HUES64 (cell line): ENCODE measurements around the gene MARS1.

Experiments
- H3K27ac ChIP-seq: 2 replicates; pipeline ENCODE4 v1.7.0; 2013; ENCODE audit warnings: low read depth, low read length, inconsistent platforms
- H3K27me3 ChIP-seq: 2 replicates; pipeline ENCODE4 v1.6.1; 2013; ENCODE audit warnings: mild to moderate bottlenecking, low read length; ENCODE audit not compliant: insufficient read depth
- H3K36me3 ChIP-seq: 2 replicates; pipeline ENCODE4 v1.6.1; 2013; ENCODE audit warnings: mild to moderate bottlenecking, low read length; ENCODE audit not compliant: insufficient read depth
- H3K4me1 ChIP-seq: 2 replicates; pipeline ENCODE4 v1.6.1; 2013; ENCODE audit warnings: mild to moderate bottlenecking, low read length, moderate library complexity; ENCODE audit not compliant: insufficient read depth
- H3K4me3 ChIP-seq: 2 replicates; pipeline ENCODE4 v1.5.1; 2013; ENCODE audit warnings: mild to moderate bottlenecking, low read length, moderate library complexity
- H3K9ac ChIP-seq: 2 replicates; pipeline ENCODE4 v1.6.1; 2013; ENCODE audit warnings: mild to moderate bottlenecking, low read depth, low read length
- H3K9me3 ChIP-seq: 2 replicates; pipeline ENCODE4 v1.6.1; 2013; ENCODE audit warnings: low read depth, low read length; ENCODE audit not compliant: insufficient read depth
- WGBS: fragments of 150-250, 120-280 bp; methylation state at CpG from one replicate; pipeline ENCODE4 v1.1.7; 2013; ENCODE audit warnings: missing lambda C conversion rate; 5-methylcytosine and 5-hydroxymethylcytosine counted together

Gene MARS1

GRCh38 chr12:57549203-57549908 lies 61.5 kb downstream of the MARS1 start:
- Histone ChIP-seq H3K27me3 (peaks cover 25% of the 10 kb centered on the region; the same call in 1 of the 2 replicates), H3K9ac (no peak overlapping the region), H3K36me3 (0 out of 2 replicates have a peak, but pooled peaks cover 8% of the 10 kb centered on the region), H3K27ac (no peak overlapping the region), H3K9me3 (no peaks in the 10 kb centered on the region), H3K4me1 (peaks cover 39% of the 10 kb centered on the region), H3K4me3 (peak overlapping the region; percentile 91)
- WGBS = 22% methylated on average over 12 of the region's 13 CpGs

DNA sequence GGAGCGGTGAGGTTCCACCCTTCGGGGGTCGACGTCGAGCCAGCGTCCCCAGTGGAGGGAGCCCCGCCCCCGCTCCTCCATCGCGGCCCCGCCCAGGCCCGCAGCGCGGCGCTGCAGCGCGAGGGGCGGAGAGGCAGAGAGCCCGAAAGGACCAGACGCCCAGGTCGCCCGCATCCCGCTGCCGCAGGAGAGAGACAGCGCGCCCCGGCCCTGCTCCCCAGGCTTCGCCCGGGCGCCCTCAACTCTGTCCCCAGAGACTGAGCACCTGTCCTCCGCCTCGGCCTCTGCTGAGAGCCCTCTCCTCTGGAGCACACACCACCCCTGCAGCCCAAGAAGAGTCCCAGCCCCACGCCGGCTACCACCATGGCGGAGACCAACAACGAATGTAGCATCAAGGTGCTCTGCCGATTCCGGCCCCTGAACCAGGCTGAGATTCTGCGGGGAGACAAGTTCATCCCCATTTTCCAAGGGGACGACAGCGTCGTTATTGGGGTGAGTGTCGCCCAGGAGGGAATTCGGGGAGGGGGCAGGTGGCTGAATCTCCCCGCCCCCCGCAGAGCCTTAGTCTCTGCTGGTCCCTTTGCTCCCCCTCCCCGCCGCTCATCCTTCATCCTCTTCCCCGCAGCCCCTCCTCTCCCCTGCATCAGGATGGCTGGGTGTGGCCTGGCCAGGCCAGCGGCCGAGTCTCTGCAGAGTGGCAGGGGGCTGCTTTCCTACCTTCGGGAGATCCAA lies 62.2 kb downstream of the MARS1 start, which contains the start of gene KIF5A:
TSS of gene KIF5A (plus strand) at position 136 of the 732 bp plus-strand sequence. CDS start at position 364, 228 bp downstream.
- peaks cover 39% of the 10 kb centered on the region for H3K4me1 ChIP-seq
- no peak within 1 kb of the TSS for H3K27ac ChIP-seq
- WGBS = under 1% methylated on average over 52 of the region's 52 CpGs
- H3K9me3 ChIP-seq = no peaks in the 10 kb centered on the region
- H3K4me3 ChIP-seq = peak within 1 kb of the TSS; percentile 91
- H3K9ac ChIP-seq = peak within 1 kb of the TSS; percentile 53; the same call in 1 of the 2 replicates
- peaks cover 25% of the 10 kb centered on the region; the same call in 1 of the 2 replicates for H3K27me3 ChIP-seq
- 0 out of 2 replicates have a peak, but pooled peaks cover 3% of the 10 kb centered on the region for H3K36me3 ChIP-seq

GRCh38 chr12:57550641-57551549 lies 63.0 kb downstream of the MARS1 start:
- Histone ChIP-seq H3K4me3 (peak overlapping the region; percentile 91), H3K27ac (no peak overlapping the region), H3K9ac (peak overlapping the region; percentile 24; the same call in 1 of the 2 replicates), H3K4me1 (peaks cover 36% of the 10 kb centered on the region), H3K27me3 (peaks cover 25% of the 10 kb centered on the region; the same call in 1 of the 2 replicates), H3K36me3 (no peaks in the 10 kb centered on the region), H3K9me3 (no peaks in the 10 kb centered on the region)
- WGBS = 36% methylated on average over 6 of the region's 7 CpGs

DNA sequence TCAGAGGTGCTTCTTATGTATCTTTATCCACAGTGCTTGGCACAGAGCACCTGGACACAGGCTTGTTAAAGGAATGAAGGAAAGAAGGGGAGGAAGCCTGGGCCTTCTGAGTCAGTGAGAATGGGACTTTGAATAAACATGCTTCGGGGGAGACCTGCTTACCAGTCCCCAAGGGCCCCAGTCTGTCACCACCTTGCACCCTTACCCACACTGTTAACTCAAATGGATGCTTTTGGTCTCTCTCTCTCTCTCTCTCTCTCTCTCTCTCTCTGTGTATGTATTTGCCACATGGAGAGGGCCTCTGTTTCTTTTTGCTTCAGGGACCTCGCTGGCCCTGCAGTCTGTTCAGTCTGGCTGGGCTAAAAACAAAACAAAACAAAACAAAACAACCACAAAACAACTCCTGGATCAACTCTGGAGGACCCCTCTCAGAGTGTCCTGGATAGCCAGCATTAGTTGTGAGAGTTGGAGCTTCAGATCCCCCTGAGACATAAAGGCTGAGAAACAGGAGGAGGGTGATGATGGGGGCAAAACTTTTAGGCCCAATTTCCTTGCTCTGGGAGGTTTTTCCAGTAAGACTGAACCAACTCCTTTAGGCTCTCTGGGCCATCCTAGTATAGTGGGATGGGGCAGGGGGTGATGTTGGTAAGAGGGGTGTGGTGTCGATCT lies 63.9 kb downstream of the MARS1 start:
- no peaks in the 10 kb centered on the region for H3K9me3 ChIP-seq
- H3K4me3 ChIP-seq = no peak overlapping the region
- H3K27me3 ChIP-seq = peaks cover 25% of the 10 kb centered on the region; the same call in 1 of the 2 replicates
- H3K4me1 ChIP-seq = peaks cover 31% of the 10 kb centered on the region
- 0 out of 2 replicates have a peak, but pooled peaks cover under 1% of the 10 kb centered on the region for H3K36me3 ChIP-seq
- H3K9ac ChIP-seq = no peak overlapping the region
- no peak overlapping the region for H3K27ac ChIP-seq
- 80% methylated on average over 3 of the region's 3 CpGs for WGBS

DNA sequence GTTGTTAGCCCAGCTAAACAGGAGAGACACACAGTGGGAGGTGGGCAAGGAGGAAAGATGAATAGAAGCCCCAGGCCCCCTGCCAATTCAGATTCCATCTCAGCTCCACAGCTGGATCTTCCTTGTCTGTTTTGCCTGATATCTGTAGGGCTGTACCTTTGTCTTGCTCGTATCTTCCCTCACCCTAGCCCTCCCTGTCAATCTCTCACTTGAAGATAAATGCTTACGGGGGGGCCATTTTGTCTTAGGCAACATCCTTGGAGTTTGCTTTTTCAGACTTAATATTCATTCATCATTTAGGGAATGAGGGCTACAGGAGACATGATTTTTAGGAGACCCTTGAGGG lies 64.4 kb downstream of the MARS1 start:
- Histone ChIP-seq H3K27ac (no peak overlapping the region), H3K27me3 (peaks cover 25% of the 10 kb centered on the region; the same call in 1 of the 2 replicates), H3K36me3 (0 out of 2 replicates have a peak, but pooled peaks cover 2% of the 10 kb centered on the region), H3K9me3 (no peaks in the 10 kb centered on the region), H3K4me3 (no peak overlapping the region), H3K4me1 (peaks cover 31% of the 10 kb centered on the region), H3K9ac (no peak overlapping the region)
- WGBS = 75% methylated on average over 2 of the region's 2 CpGs

- H3K36me3 ChIP-seq = 0 out of 2 replicates have a peak, but pooled peaks cover 2% of the 10 kb centered on the region
- no peak overlapping the region for H3K9ac ChIP-seq
- H3K27ac ChIP-seq = no peak overlapping the region
- H3K27me3 ChIP-seq = peaks cover 22% of the 10 kb centered on the region; the same call in 1 of the 2 replicates
- H3K4me3 ChIP-seq = no peak overlapping the region
- H3K9me3 ChIP-seq = no peaks in the 10 kb centered on the region
- 61% methylated on average over 4 of the region's 6 CpGs for WGBS
- peaks cover 29% of the 10 kb centered on the region for H3K4me1 ChIP-seq
Measured at GRCh38 chr12:57552835-57553313, 65.0 kb downstream of the MARS1 start.

DNA sequence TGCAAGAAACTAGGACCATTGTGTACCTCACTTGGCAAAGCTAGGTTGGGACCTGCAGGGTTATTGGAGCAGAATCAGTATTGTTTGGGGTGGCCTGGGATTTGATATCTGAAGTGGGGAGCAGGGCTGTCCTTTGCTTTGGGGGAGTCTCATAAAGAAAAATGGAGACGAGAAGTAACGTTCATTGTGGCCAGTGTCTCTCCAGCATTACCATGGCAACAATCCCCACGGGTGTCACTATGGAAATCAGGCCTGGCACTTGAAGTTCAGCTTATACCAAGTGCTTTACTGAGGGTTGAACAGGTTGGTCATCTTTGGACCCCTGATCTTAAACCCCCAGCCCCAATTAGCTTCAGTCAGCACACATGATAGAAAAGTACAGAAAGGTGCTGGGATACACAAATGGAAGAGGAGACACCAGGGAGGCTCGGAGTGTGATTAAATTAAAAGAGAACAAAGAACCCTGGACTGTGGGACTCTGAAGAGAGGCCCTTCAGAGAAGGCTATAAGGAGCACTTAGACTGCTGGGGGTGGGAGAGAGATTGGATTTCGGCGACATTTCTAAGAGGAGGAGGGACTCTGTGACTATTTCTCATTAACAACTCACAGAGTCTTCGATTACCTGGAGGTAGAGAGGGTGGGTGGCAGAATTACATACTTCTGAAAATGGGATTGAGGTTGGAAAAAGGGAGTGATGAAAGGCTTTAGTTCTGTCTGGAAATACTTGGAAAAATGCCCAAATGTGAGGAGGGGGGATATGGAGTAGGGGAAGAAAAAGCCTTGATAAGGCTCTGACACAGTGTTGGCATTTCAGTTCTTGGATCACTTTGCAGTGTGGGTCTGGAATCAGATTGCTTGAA lies 65.7 kb downstream of the MARS1 start:
- H3K9ac ChIP-seq = no peak overlapping the region
- H3K27ac ChIP-seq = no peak overlapping the region
- peaks cover 29% of the 10 kb centered on the region for H3K4me1 ChIP-seq
- H3K4me3 ChIP-seq = no peak overlapping the region
- H3K36me3 ChIP-seq = 0 out of 2 replicates have a peak, but pooled peaks cover 2% of the 10 kb centered on the region
- WGBS = 86% methylated on average over 7 of the region's 7 CpGs
- no peaks in the 10 kb centered on the region for H3K9me3 ChIP-seq
- peaks cover 15% of the 10 kb centered on the region; the same call in 1 of the 2 replicates for H3K27me3 ChIP-seq

DNA sequence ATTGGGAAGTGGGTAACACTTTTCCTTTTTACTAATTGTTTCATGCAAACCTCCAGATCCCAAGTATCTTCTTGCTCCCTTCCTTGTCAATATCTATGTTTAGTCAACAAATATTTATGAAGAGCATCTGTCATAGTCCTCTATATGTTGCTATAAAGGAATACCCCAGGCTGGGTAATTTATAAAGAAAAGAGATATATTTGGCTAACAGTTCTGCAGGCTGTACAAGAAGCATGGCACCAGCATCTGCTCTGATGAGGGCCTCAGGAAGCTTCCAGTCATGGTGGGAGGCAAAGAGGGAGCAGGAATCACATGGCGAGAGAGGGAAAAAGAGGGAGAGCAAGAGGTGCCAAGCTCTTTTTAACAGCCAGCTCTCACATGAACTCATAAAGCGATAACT lies 66.6 kb downstream of the MARS1 start:
- Histone ChIP-seq H3K27ac (no peak overlapping the region), H3K4me3 (no peak overlapping the region), H3K36me3 (0 out of 2 replicates have a peak, but pooled peaks cover 2% of the 10 kb centered on the region), H3K9me3 (no peaks in the 10 kb centered on the region), H3K4me1 (peaks cover 23% of the 10 kb centered on the region), H3K27me3 (peaks cover 7% of the 10 kb centered on the region; the same call in 1 of the 2 replicates), H3K9ac (no peak overlapping the region)
- 96% methylated on average over 2 of the region's 2 CpGs for WGBS

DNA sequence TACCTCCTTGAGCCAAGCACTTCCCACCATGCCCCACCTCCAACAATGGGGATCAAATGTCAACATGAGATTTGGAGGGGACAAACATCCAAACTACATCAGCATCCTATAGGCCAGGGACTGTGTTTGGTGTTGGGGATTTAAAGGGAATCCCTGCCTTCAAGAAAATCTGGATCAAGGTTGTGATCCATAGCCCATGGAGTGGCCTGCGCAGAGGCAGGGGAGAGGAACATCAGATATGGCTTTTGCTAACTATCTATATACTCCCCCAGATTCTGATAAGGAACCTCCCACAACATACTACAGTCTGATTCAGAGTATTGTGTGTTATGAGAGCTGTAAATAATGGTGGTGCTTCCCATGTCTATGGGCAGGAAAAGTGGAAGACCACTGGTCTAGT lies 67.0 kb downstream of the MARS1 start:
- Histone ChIP-seq H3K27me3 (peaks cover 6% of the 10 kb centered on the region; the same call in 1 of the 2 replicates), H3K4me3 (no peak overlapping the region), H3K4me1 (peaks cover 21% of the 10 kb centered on the region), H3K9ac (no peak overlapping the region), H3K27ac (no peak overlapping the region), H3K9me3 (no peaks in the 10 kb centered on the region), H3K36me3 (0 out of 2 replicates have a peak, but pooled peaks cover 2% of the 10 kb centered on the region)
- WGBS = 100% methylated on average over 1 of the region's 1 CpG
